ENCODE results near the gene PLCL2.
"Not testable (repeated sequence)": the region's sequence is repeated elsewhere in the genome, so short reads cannot be mapped to it uniquely, and the experiment has no call there.

The PLCL2 gene

DNA sequence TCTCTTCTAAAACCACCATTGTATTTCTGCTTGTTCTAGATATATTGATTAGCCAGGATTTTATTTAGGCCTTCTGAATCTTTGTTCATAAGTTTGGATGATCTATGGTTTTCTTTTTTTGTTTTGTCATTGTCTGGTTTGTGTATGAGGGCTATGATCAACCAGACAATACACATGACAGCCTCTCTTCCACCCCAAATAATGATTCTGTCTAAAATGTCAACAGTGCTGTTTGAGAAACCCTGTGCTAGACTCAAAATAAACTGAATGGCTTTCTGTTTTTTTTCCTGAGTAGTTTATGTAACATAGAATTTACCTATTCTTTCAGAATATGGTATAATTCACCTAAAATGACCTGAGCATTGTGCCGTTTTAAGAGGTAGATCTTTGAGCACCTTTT lies 66.1 kb downstream of the PLCL2 start:
- no peak overlapping the region for H3K4me2 ChIP-seq (ENCODE audit: low read length)
- H3K9me3 ChIP-seq (ENCODE audit: low read length), result peaks cover 4% of the 10 kb centered on the region
- no peaks in the 10 kb centered on the region for H3K27me3 ChIP-seq (ENCODE audit: insufficient read depth, low read length)
- no peaks in the 10 kb centered on the region for H3K36me3 ChIP-seq (ENCODE audit: insufficient read depth, low read length)
- no peak for TF ChIP-seq EZH2 (IDR thresholded peaks at IDR 0.05; ENCODE audit: borderline replicate concordance, low read length)
- TF ChIP-seq, protein P1, sequence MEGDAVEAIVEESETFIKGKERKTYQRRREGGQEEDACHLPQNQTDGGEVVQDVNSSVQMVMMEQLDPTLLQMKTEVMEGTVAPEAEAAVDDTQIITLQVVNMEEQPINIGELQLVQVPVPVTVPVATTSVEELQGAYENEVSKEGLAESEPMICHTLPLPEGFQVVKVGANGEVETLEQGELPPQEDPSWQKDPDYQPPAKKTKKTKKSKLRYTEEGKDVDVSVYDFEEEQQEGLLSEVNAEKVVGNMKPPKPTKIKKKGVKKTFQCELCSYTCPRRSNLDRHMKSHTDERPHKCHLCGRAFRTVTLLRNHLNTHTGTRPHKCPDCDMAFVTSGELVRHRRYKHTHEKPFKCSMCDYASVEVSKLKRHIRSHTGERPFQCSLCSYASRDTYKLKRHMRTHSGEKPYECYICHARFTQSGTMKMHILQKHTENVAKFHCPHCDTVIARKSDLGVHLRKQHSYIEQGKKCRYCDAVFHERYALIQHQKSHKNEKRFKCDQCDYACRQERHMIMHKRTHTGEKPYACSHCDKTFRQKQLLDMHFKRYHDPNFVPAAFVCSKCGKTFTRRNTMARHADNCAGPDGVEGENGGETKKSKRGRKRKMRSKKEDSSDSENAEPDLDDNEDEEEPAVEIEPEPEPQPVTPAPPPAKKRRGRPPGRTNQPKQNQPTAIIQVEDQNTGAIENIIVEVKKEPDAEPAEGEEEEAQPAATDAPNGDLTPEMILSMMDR (IDR thresholded peaks at IDR 0.05; ENCODE audit: low read length), result no peak
- H3K79me2 ChIP-seq (ENCODE audit: insufficient read depth, low read length), result peaks cover 76% of the 10 kb centered on the region
- no peak overlapping the region for H2AFZ ChIP-seq (ENCODE audit: low read length)
- no peak overlapping the region for H3K9ac ChIP-seq (ENCODE audit: low read length)
- H3K4me1 ChIP-seq (ENCODE audit: insufficient read depth, low read length, severe bottlenecking), result no peaks in the 10 kb centered on the region
- H3K9me2 ChIP-seq (ENCODE audit: low read depth, low read length), result no peaks in the 10 kb centered on the region
- no peak overlapping the region for H3K27ac ChIP-seq (ENCODE audit: low read depth, low read length, poor library complexity, severe bottlenecking)
- no peaks in the 10 kb centered on the region for H3F3A ChIP-seq (ENCODE audit: insufficient read depth, low read length)
- H4K20me1 ChIP-seq (ENCODE audit: insufficient read depth, low read length), result no peaks in the 10 kb centered on the region
- no peak overlapping the region for H3K4me3 ChIP-seq (ENCODE audit: low read depth, low read length, poor library complexity, severe bottlenecking)

DNA sequence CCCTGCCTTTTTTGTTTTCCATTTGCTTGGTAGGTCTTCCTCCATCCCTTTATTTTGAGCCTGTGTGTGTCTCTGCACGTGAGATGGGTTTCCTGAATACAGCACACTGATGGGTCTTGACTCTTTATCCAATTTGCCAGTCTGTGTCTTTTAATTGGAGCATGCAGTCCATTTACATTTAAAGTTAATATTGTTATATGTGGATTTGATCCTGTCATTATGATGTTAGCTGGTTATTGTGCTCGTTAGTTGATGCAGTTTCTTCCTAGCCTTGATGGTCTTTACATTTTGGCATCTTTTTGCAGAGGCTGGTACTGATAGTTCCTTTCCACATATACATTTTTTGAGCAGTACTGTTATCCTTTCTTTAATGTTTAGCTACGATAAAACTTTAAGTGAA lies 73.1 kb downstream of the PLCL2 start:
- H3F3A ChIP-seq (ENCODE audit: insufficient read depth, low read length); H4K20me1 ChIP-seq (ENCODE audit: insufficient read depth, low read length); H3K27me3 ChIP-seq (ENCODE audit: insufficient read depth, low read length); H3K36me3 ChIP-seq (ENCODE audit: insufficient read depth, low read length); H3K9me3 ChIP-seq (ENCODE audit: low read length); H3K27ac ChIP-seq (ENCODE audit: low read depth, low read length, poor library complexity, severe bottlenecking); H3K4me3 ChIP-seq (ENCODE audit: low read depth, low read length, poor library complexity, severe bottlenecking); H2AFZ ChIP-seq (ENCODE audit: low read length); H3K4me1 ChIP-seq (ENCODE audit: insufficient read depth, low read length, severe bottlenecking); H3K4me2 ChIP-seq (ENCODE audit: low read length); H3K9me2 ChIP-seq (ENCODE audit: low read depth, low read length); H3K9ac ChIP-seq (ENCODE audit: low read length): not testable (repeated sequence)
- peaks cover 49% of the 10 kb centered on the region for H3K79me2 ChIP-seq (ENCODE audit: insufficient read depth, low read length)

DNA sequence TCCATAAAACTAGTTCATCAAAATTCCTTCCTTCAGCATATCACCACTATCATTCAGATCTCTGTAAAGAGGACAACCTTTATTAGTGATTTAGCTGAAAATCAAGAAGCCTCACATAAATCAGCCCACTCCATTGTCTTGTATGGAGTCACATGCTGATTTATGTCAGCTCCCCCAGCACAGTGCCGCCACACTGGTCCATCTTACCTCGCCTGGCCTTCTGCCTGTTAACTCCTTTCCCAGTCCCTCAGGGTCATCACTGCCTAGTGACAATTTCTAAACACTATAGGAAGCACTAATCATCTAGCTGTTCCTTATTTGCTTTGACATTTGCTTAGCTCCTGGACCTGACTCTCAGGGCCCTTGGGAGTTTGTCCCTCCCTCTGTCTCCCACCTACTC lies 75.4 kb downstream of the PLCL2 start:
- Histone ChIP-seq H3K4me3 (ENCODE audit: low read depth, low read length, poor library complexity, severe bottlenecking) (no peak overlapping the region), H3K27ac (ENCODE audit: low read depth, low read length, poor library complexity, severe bottlenecking) (no peak overlapping the region), H3K79me2 (ENCODE audit: insufficient read depth, low read length) (peaks cover 48% of the 10 kb centered on the region), H3F3A (ENCODE audit: insufficient read depth, low read length) (no peaks in the 10 kb centered on the region), H3K4me1 (ENCODE audit: insufficient read depth, low read length, severe bottlenecking) (no peaks in the 10 kb centered on the region), H3K36me3 (ENCODE audit: insufficient read depth, low read length) (no peaks in the 10 kb centered on the region), H3K9ac (ENCODE audit: low read length) (no peak overlapping the region), H3K27me3 (ENCODE audit: insufficient read depth, low read length) (no peaks in the 10 kb centered on the region), H3K9me3 (ENCODE audit: low read length) (0 out of 2 replicates have a peak, but pooled peaks cover 2% of the 10 kb centered on the region), H3K4me2 (ENCODE audit: low read length) (no peak overlapping the region), H2AFZ (ENCODE audit: low read length) (no peak overlapping the region), H3K9me2 (ENCODE audit: low read depth, low read length) (no peaks in the 10 kb centered on the region), H4K20me1 (ENCODE audit: insufficient read depth, low read length) (no peaks in the 10 kb centered on the region)
- TF ChIP-seq EZH2 (IDR thresholded peaks at IDR 0.05; ENCODE audit: borderline replicate concordance, low read length), result no peak
- TF ChIP-seq, protein P1 (IDR thresholded peaks at IDR 0.05; ENCODE audit: low read length), result no peak

DNA sequence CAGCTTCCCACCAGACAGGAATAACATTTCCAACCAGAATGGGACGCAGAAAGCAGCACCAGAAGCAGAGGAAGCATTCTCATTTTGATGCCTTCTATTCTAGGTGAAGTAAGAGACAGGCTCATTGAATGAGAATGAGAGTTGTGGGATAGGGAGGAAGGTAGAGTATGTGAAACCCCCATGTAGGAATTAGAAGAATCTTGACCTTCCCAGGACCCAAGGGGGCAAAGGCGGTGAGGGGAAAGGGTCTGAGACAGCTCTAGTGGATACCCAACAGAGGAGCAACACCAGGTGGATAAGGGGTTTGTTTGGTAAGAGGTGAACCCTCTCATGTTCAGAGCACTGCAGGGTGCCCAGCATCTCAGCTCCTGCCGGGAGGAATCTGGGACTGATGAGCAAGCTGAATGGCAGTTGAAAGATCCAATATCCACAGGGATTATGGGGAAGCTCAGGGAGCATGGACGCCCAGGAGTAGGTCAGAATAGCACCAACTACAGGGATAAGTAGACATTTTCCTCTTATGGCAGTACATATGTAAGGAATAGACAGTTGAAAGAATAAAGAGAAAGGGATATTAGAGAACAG lies 77.0 kb downstream of the PLCL2 start:
- Histone ChIP-seq H3K9ac (ENCODE audit: low read length) (no peak overlapping the region), H3K9me3 (ENCODE audit: low read length) (peaks cover 2% of the 10 kb centered on the region; the same call in 1 of the 2 replicates), H3K9me2 (ENCODE audit: low read depth, low read length) (no peaks in the 10 kb centered on the region), H3K27me3 (ENCODE audit: insufficient read depth, low read length) (no peaks in the 10 kb centered on the region), H3K27ac (ENCODE audit: low read depth, low read length, poor library complexity, severe bottlenecking) (no peak overlapping the region), H2AFZ (ENCODE audit: low read length) (no peak overlapping the region), H3K4me1 (ENCODE audit: insufficient read depth, low read length, severe bottlenecking) (no peaks in the 10 kb centered on the region), H3F3A (ENCODE audit: insufficient read depth, low read length) (no peaks in the 10 kb centered on the region), H3K36me3 (ENCODE audit: insufficient read depth, low read length) (no peaks in the 10 kb centered on the region), H4K20me1 (ENCODE audit: insufficient read depth, low read length) (no peaks in the 10 kb centered on the region), H3K79me2 (ENCODE audit: insufficient read depth, low read length) (peaks cover 52% of the 10 kb centered on the region), H3K4me3 (ENCODE audit: low read depth, low read length, poor library complexity, severe bottlenecking) (no peak overlapping the region), H3K4me2 (ENCODE audit: low read length) (no peak overlapping the region)
- no peak for TF ChIP-seq EZH2 (IDR thresholded peaks at IDR 0.05; ENCODE audit: borderline replicate concordance, low read length)
- TF ChIP-seq, protein P1 (IDR thresholded peaks at IDR 0.05; ENCODE audit: low read length), result no peak

Measured in OCI-LY1 (cell line).